HT-29 (cell line): ENCODE measurements around the gene ALG14. TPM values are rescaled to one million over a fixed set of nuclear protein-coding genes. Genes with fewer than 3 reads are reported as not detected.
A peak's percentile ranks its signal among the peaks of the same experiment; 100 is the strongest.
"Not testable (repeated sequence)": the region's sequence is repeated elsewhere in the genome, so short reads cannot be mapped to it uniquely, and the experiment has no call there.

Source experiments
- DNase-seq: peaks from one replicate; pipeline ENCODE4 v3.0.0-alpha.2; 2015; ENCODE audit warnings: low spot score
- total RNA-seq: library from RNA; depleted of rRNA; stranded (reverse); fragments of >200 nt; shearing (Covaris generic); gene quantifications from 2 replicates; pipeline ENCODE4 v1.2.3, GENCODE V29; 2014

Gene ALG14
- total RNA-seq, 1 experiment from 2014 or later, result 2.0 TPM

DNA sequence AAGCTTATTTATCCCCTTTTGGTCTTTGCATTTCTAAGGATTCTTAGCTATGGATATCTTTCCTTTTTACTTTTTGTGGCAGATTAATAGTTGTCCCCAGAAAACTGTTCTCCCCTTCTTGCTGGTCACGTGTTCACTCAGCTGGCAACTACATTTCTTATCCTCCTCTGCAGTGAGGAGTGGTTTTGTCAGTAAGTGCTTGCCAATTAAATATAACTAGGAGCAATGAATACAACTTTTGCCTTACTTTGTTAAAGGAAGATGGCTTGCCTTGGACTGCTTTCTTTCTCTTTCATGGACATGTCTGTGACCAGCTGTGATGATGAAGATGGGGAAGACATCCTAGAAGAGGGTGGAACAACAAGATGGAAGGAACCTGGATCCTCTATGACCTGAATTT lies 15.6 kb upstream of the ALG14 start:
- DNase-seq, result no peak

DNA sequence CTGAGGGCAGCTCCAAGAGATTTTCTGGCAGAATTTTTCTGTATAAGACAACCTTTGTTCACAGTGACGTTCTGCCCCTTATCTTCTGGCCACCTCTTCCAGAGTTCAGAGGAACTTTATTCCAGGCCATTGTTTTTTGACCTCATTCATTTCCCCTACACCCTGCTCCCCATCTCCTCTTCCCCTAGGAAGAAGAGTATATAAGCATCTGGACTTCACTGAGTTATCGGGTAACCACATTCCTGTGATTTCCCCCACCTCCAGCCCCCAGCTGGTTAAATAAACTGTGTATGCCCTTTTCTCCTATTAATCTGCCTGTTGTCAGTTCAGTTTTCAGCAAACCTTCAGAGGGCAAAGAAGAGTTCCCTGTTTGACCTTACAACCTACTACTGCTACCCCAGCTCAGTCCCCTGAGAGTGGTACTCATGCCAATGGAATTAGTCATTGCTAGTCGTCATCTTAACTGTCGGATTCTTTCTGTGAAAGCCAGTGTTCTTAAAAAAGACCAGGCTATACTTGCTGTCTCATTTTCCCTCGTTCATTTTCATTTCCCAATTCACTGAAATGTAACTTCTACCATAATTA lies 14.3 kb upstream of the ALG14 start:
- no peak for DNase-seq

DNA sequence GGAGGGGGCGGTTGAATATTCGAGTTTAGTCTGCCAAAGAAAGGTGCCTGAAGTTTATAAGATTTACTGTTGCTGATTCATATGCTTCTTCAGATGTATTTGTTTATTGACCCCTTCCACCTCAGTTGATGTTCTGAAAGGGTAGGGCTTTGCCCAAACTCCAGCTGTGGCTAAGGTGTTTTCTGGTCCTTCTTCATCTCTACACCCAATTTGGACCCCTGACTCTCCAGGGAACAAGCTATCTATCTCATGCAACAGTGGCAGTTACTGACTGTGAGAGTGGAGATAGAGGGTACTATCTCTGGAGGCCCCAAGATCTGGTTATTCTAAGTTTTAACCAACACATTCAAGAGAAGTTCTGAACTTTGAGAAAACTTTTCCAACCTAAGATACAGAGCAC lies 12.6 kb upstream of the ALG14 start:
- DNase-seq, result no peak

DNA sequence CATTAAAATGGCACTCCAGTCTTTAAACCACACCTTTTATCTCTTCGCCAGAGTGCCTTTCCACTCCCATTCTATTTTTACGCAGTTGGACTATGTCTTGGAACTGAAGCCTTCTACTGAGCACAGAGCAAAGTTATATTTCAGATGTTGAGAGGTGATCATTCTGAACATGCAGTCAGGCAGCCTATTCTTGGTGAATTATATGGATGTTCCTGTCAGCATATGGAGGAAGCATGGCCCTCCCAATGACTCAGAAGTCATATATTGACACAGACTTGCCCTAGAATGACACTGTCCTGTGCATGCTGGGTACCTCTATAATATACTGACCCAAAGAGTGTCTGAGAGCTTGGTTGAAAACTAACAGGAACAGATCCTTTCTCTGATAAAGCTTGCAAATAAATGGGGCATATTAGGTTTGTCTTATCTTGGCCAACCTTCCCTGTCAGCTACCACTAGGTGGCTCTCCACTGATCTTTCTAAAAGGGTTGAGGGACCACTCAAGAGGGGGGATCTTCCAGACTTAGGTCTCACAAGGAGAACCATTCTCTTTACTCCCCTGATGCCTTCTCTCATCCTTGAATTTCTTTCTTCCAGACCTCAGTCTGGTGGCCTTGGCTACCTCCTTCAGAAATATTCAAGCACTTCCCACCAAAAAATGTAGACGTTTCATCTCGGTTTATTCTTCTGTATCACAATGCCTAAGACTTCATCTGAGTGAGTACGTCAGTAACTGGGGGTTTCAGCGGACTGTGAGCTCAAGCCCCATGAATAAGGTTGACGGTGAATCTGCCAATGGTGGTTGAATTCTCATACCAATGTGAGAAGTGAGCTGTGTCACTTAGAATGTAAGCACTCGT lies 11.8 kb upstream of the ALG14 start:
- peak; percentile 76 for DNase-seq

DNA sequence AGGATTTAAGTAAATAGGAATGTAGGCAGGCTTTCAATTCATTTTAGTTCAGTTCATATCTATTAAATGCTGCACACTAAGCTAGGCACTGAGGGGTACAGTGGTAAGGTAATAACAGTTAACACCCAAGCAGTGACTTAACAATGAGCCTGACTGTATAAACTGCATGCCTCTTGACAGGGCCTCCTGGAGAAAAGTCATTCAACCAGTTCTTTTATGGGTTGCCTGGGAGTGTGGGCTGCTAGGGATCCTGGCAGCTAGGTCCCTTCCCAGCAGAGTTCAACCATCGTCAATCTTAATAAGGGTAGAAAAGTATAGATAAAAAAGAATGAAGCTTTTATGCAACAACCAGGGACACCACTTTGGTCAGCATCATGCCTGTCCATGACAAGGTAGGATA lies 8.1 kb upstream of the ALG14 start:
- DNase-seq, result no peak

DNA sequence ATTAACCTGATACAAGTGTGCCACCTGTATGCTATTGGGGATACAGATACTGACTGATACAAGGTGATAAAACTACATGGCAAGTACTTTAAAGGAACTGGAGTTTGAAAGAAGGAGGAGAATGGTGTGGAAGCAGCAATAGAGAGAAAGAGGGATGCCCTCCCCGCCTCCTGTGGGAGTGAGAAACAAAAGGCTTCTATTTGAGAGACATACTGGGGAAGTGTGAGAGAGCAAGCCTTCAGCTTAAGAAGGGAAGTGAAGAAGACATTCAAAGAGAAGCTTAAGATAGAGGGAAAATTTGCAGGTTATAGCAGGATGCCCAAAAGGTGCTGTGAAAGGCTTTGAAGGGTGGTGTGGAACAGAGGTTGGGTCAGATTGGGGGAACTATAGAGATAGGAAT lies 7.7 kb upstream of the ALG14 start:
- DNase-seq, result no peak

DNA sequence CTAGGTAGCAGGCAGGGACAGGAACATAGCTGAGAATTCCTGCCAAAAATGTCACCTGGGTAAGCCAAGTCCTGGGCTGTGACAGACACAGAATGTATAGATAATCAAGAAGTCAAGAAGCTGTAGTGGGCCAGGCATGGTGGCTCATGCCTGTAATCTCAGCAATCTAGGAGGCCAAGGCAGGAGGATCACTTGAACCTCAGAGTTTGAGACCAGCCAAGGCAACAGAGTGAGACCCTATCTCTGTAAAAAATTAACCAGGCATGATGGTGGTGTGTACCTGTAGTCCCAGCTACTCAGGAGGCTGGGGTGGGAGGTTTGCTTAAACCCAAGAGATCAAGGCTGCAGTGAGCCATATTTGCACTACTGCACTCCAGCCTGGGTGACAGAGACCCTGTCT lies 3.3 kb upstream of the ALG14 start:
- DNase-seq, result no peak

DNA sequence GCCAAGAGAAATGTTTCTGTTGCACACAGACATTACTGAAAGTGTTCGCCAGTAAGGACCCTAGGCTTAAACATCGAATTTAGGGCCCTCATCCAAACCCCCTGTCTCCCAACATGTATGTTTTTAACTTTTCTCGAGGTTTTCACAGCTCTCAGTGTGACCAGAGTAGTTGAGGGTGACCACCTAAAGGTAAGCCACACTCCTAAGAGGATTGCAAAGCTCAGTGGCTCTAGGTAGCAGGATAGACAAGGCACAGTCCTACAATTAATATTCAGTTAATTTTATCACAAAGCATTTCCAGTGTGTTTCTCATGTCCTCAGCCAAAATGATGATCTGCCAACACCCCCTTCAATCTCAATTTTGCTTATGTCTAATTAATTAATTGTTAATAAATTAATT lies 695 bp upstream of the ALG14 start:
- no peak for DNase-seq

DNA sequence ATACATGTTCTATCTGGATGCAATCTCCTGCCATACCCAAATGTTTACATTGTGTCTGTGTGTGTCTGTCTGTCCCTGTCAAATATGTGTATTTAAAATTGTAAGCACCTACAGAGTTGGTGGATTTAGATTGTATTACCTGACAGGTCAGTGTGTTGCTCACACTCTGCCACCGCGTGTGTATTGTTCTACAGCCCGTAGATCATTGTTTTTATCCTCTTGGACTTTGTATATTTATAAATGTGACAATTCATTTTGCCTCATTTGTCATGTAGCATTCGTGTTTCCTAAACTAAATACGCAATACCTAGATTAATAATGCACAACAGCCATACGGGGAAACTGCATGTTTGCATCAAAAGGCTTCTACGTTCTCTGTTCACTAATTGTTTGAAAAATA lies 634 bp downstream of the ALG14 start:
- no peak for DNase-seq

DNA sequence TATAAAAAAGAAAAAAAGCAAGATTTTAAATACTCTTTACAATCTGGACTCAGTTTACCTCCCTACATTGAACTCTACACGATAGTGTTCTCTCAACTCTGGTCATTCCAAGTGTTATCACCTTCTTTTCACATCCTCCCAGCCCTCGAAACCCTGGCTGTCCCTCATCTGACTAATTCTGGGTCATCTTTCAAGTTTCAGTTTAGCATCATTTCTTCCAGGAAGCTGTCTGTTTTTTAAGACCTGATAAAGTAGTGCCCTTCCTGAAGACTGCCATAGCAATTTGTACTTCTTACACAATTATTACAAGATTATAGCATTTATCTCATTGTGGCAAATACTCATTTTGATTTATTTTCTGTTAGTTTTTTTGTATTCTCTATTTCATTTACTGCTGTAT lies 1.2 kb downstream of the ALG14 start:
- no peak for DNase-seq

DNA sequence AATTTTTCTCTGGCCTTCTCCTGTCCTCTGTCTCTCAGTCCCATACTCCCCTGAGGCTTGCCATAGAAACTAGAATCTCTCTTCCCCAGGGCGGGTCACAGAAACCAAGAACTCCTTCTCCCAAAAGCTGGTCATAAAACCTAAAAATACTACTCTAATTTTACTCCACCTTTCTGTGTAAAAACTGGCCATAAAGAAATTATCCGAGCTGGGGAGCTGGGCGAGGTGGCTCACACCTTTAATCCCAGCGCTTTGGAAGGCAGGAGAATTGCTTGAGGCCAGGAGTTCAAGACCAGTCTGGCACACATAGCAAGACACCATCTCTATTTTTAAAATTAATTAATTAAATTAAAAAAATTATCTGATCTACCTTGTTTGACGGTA lies 3.0 kb downstream of the ALG14 start:
- DNase-seq, result no peak

DNA sequence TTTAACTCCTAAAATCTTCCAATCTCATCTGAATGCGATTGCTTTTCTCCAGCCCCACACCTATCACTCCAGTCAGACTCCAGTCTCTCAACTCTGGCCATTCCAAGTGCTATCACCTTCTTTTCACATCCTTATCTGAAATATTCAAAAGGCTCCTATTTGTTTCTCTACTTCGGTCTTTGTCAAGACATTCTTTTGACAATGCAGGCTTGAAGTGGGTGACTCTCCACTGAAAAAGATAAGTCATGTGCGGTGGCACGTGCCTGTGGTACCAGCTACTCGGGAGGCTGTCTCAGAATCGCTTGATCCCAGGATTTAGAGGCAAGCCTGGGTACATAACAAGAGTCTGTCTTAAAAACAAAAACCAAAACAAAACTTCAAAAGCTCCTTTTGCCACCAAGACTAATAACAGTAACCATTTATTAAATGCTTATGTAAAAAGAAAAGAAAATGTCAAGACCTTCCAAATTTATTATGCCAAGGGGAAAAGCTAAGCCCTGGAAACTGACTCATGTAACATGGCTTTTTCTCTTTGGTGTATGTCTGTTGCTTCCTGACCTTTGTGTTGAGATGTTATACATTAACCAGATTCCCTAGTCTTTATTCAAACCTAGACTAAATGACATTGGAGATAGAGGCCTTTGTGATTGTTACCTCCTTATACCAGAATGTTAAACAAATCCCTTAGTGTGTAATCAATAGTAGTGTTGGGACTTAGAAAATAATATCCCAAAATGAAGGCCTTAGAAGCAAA lies 3.6 kb downstream of the ALG14 start:
- DNase-seq, result peak; percentile 61

DNA sequence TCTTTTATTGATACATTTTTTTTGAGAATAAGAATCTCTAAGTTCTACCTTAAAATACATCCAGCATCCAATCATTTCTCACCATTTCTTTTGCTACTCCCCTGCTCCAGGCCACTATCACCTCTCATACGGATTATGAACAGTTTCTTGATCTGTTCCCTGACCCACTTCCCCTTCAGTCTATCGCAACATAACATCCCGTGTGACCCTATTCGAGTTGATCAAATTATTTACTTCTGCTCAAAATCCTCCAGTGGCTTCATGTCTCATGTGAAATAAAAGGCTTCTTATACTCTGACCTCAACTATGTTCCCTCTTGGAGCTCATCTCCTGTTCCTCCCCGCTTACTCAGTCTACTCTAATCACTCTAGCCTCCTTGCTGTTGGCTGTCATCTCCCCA lies 5.2 kb downstream of the ALG14 start:
- no peak for DNase-seq

DNA sequence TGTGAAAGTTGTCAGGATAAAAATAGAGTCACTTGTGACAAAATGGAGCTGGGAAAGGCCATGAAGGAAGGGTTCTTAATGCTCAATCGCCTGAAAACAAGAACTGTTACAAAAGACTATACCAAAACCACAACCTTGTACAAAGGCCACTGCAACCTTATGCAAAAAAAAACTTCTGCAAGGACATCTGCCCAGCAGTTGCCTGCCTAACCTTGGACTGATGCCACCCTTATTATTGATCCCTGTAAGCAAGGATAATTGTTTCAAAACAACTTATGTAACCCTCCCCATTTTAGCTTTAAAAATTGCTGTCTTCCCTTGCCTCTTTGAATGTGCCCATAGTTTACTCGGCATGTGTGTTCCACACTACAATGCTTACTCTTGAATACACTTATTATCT lies 5.7 kb downstream of the ALG14 start:
- DNase-seq, result no peak

DNA sequence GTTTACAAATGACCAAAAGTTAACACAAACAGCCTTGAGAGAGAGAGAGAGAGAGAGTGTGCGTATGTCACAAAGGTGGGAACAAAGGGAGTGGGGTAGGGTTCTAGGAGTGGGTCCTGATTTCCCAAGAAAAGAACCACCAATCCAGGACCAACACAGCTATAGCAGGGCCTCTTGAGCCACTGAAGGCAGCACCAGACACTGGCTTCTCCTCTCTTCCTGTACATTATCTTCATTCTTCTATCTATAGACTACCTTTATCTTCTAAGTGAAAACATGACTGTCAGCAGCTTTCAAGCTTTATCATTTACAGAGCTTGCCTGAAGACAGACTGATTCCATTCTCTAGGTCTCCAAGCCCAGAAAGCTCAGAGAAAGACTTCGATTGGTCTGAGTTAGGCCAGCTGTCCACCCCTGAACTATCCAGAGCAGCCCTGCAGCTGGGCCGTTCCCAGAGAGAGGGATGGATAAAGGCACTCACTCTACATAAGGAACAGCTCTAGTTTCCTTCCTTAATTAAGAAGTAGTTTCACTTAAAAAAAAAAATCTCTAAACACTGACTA lies 11.2 kb downstream of the ALG14 start:
- no peak for DNase-seq

DNA sequence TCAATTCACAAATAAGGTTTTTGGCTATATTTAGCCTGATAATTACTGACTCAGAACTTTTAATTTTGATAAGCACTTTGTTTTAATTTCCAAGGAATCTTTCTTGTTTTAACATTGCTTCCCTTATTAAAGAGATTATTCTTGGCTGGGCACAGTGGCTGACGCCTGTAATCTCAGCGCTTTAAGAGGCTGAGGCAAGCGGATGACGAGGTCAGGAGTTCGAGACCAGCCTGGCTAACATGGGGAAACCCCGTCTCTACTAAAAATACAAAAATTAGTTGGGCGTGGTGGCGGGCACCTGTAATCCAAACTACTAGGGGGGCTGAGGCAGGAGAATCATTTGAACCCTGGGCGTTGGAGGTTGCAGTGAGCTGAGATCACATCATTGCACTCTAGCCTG lies 13.8 kb downstream of the ALG14 start:
- no peak for DNase-seq

DNA sequence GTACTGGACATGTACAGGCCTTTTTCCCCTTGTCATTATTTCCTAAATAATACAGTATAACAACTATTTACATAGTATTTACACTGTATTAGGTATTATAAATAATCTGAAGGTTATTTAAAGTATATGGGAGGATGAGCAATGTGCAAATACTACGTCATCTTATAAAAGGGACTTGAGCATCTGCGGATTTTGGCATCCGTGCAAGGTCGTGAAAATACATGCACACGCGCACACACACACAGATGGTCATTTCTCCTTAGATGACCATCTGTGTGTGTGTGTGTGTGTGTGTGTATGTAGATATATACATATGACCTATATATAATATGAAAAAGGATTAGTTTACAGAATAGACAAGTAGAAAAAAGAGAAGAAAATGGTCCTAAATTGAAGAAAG lies 15.4 kb downstream of the ALG14 start:
- DNase-seq, result no peak

DNA sequence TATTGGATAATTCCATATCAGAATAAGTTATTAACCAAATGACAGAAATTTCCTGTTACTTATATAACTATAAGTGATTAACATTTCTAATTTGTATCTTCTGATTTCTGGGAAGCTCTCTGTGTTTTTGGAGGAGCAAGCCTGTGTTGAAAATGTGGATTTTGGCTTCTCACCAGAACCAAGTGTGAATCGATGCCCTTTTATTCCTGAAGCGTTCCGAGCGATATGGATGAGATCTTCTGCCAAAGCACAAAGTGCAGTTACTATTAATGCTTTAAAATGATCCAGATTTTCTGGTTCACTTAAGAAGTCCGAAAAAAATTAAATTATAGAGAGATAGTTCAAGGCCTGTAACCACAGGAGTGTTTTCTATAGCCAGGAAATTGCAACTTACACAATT lies 22.8 kb downstream of the ALG14 start:
- no peak for DNase-seq

DNA sequence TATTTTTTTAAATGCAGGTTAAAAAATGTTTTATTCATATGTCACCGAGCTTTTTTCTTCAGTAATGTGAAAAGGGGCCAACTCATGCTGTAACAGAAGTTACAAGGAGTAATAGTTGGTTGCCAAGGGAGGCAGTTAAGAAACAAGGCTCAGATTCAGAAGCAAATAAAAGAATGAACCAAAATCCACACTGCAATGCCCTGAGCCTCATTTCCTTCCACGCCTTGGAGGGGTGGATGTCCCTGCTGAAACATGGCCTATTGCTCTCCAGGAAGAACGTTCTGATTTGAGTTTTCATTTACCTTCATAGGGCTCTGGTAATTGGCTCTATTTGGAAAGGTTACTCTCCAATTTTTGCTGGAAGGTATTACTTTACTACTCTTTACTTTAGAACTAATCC lies 24.4 kb downstream of the ALG14 start:
- DNase-seq, result no peak

DNA sequence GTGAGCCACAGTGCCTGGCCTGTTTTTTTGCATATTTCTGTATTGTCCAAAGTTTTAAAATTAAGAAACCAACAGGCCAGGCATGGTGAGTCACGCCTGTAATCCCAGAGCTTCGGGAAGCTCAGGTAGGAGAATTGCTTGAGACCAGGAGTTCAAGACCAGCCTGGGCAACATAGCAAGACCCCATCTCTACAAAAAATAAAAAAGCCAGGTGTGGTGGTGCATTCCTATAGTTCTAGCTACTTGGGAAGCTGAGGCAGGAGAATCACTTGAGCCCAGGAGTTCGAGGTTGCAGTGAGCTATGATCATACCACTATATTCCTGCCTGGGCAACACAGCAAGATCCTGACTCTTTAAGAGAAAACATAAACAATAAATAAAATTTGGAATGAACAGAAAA lies 25.1 kb downstream of the ALG14 start:
- not testable (repeated sequence) for DNase-seq

DNA sequence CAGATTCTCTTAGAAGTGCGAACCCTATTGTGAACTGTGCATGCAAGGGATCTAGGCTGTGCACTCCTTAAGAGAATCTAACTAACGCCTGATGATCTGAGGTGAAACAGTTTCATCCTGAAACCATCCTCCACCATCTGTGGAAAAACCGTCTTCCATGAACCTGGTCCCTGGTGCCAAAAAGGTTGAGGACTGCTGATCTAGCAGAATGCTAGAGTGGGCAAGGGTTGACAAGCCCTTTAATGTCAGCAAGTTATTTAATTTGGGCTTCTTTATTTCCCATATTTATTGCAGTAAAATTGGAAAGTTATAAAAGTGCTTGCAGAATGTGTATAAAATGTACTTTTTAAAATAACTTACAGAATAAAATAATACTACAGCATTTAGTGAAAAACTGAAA lies 26.4 kb downstream of the ALG14 start:
- DNase-seq, result no peak

DNA sequence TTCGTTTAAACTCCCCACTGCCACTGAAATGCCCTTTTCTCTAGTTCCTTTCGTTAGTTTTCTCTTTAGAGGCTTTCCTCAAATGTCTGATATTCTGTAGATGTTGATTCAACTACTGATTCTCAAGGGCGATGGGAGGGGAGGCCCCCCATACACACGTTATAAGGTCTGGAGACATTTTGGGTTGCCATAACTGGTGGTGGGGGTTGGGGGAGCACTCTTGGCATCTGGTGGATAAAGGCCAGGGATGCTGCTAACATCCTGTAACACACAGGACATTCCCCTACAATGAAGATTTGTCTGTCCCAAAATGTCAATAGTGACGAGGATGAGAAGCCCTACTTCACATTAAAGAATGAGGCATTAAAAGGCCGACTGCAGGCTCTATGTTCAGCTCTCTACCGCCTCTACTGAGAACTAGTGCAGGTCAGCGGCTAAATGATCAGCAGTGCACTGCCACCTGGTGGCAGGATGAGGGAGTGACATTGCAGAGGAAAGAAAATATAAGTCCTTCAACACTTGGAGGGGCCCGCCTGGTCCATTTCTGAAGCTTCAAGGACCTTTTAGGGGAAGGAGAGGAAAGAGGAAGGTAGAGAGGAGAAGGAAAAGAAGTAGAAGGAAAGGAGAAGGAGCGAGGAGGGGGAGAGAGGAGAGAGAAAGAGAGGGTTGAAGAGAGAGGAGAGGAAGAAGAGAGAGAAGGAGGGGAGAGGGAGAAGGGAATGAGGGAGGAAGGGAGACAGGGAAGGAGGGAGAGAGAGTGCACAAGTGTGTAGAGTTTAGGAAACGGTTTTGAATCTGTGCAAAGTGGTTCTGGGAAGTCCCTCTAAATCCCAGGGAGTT lies 29.4 kb downstream of the ALG14 start:
- peak; percentile 88 for DNase-seq
